ENCODE measurements around the gene VWF. TPM values are rescaled to one million over a fixed set of nuclear protein-coding genes. Genes with fewer than 3 reads are reported as not detected.
A peak's percentile ranks its signal among the peaks of the same experiment; 100 is the strongest.

Gene VWF
- total RNA-seq, 4 donors from 2014 or later: 78.8 to 118 (median 101) TPM

- intact Hi-C loops (cut with DNase I; ENCODE audit: low total_unique reads): no loop called here
- Histone ChIP-seq H3K27ac (no peak overlapping the region), H3K4me3 (no peak overlapping the region), H3K36me3 (no peaks in the 10 kb centered on the region), H3K4me1 (peaks cover 0 to 4% of the 10 kb centered on the region in 2 donors), H3K27me3 (peaks cover 0 to 4% (median 0%) of the 10 kb centered on the region in 3 donors), H3K9me3 (no peaks in the 10 kb centered on the region)
- in situ Hi-C loops (cut with MboI; ENCODE audit: low sequenced_read_pairs in 4 of 4): loop anchor here (5.0 to 10.0 kb wide), 4 partner anchors 127 to 219 kb away; no protein-coding TSS in a partner anchor
- DNase-seq (no peak), ATAC-seq (no peak)
- no peak for TF ChIP-seq POLR2A (IDR thresholded peaks at IDR 0.05)
- no peak for TF ChIP-seq CTCF (IDR thresholded peaks at IDR 0.05 in 4 of 5, conservative IDR thresholded peaks at IDR 0.05 in 1 of 5)
These were observed 56.2 kb downstream of the VWF start for GRCh38 chr12:6068227-6068626.

GRCh38 chr12:6067152-6067916 is 57.1 kb downstream of the VWF start:
- no peak for ATAC-seq
- Histone ChIP-seq H3K4me1 (peaks cover 0 to 4% of the 10 kb centered on the region in 2 donors), H3K27me3 (no peaks in the 10 kb centered on the region), H3K9me3 (no peaks in the 10 kb centered on the region), H3K4me3 (no peak overlapping the region), H3K36me3 (no peaks in the 10 kb centered on the region), H3K27ac (peak overlapping the region in 2 of 4 donors; percentile 28 to 49)
- in situ Hi-C loops (cut with MboI; ENCODE audit: low sequenced_read_pairs in 4 of 4): loop anchor here (5.0 to 10.0 kb wide), 4 partner anchors 127 to 220 kb away; no protein-coding TSS in a partner anchor
- TF ChIP-seq CTCF (IDR thresholded peaks at IDR 0.05 in 4 of 5, conservative IDR thresholded peaks at IDR 0.05 in 1 of 5) (peak in 2 of 5 experiments; percentile 7 to 19), POLR2A (IDR thresholded peaks at IDR 0.05) (no peak)
- intact Hi-C loops (cut with DNase I; ENCODE audit: low total_unique reads): loop anchor here (2.0 kb wide), 1 partner anchor 131 kb away; no protein-coding TSS in a partner anchor
- DNase-seq: no peak

GRCh38 chr12:6066651-6067050 is 57.8 kb downstream of the VWF start:
- no peaks in the 10 kb centered on the region for H3K27me3 ChIP-seq
- no peaks in the 10 kb centered on the region for H3K36me3 ChIP-seq
- intact Hi-C loops (cut with DNase I; ENCODE audit: low total_unique reads) (loop anchor here (2.0 kb wide), 1 partner anchor 132 kb away; no protein-coding TSS in a partner anchor), in situ Hi-C loops (cut with MboI; ENCODE audit: low sequenced_read_pairs in 4 of 4) (loop anchor here (5.0 to 10.0 kb wide), 4 partner anchors 128 to 221 kb away; no protein-coding TSS in a partner anchor)
- no peak for ATAC-seq
- TF ChIP-seq POLR2A (IDR thresholded peaks at IDR 0.05) (no peak), CTCF (IDR thresholded peaks at IDR 0.05 in 4 of 5, conservative IDR thresholded peaks at IDR 0.05 in 1 of 5) (no peak)
- H3K4me3 ChIP-seq: no peak overlapping the region
- H3K4me1 ChIP-seq: peaks cover 0 to 4% of the 10 kb centered on the region in 2 donors
- H3K9me3 ChIP-seq: no peaks in the 10 kb centered on the region
- peak overlapping the region in 3 of 4 donors; percentile 4 to 49 (median 28) for H3K27ac ChIP-seq
- DNase-seq: no peak

- H3K4me3 ChIP-seq: no peak overlapping the region
- DNase-seq: no peak
- H3K27ac ChIP-seq: peak overlapping the region in 1 of 4 donors; percentile 4
- H3K4me1 ChIP-seq: peaks cover 0 to 4% of the 10 kb centered on the region in 2 donors
- H3K27me3 ChIP-seq: no peaks in the 10 kb centered on the region
- TF ChIP-seq POLR2A (IDR thresholded peaks at IDR 0.05) (no peak), CTCF (IDR thresholded peaks at IDR 0.05 in 4 of 5, conservative IDR thresholded peaks at IDR 0.05 in 1 of 5) (no peak)
- no peaks in the 10 kb centered on the region for H3K9me3 ChIP-seq
- no peaks in the 10 kb centered on the region for H3K36me3 ChIP-seq
- in situ Hi-C loops (cut with MboI; ENCODE audit: low sequenced_read_pairs in 4 of 4): loop anchor here (5.0 to 10.0 kb wide), 4 partner anchors 129 to 221 kb away; no protein-coding TSS in a partner anchor
- ATAC-seq: no peak
- intact Hi-C loops (cut with DNase I; ENCODE audit: low total_unique reads): loop anchor here (2.0 kb wide), 1 partner anchor 133 kb away; no protein-coding TSS in a partner anchor
These were observed 58.6 kb downstream of the VWF start for GRCh38 chr12:6065863-6066199.

All from gastrocnemius medialis (tissue), 4 donors.